Smooth muscle cell (in vitro differentiated cells): Measurements from ENCODE around the gene NDUFS8. TPM values are rescaled to one million over a fixed set of nuclear protein-coding genes. Genes with fewer than 3 reads are reported as not detected.

Experiments used
- DNase-seq: peaks from one replicate; lab custom pipeline; 2025; ENCODE audit not compliant: unreplicated experiment; lab: John Stamatoyannopoulos, UW
- H2AFZ ChIP-seq: fragments of 200-600 bp; sonication (generic); 2 replicates; pipeline ENCODE4 v1.6.0; 2016; ENCODE audit warnings: antibody characterized with exemption, low read depth, mild to moderate bottlenecking
- H3F3A ChIP-seq: fragments of 200-600 bp; sonication (generic); 2 replicates; pipeline ENCODE4 v1.6.0; 2017; ENCODE audit warnings: antibody characterized with exemption, low read depth
- H3K27ac ChIP-seq: fragments of 200-600 bp; sonication (generic); 2 replicates; pipeline ENCODE4 v1.5.1; 2016; ENCODE audit warnings: low read depth, mild to moderate bottlenecking
- H3K27me3 ChIP-seq: fragments of 200-600 bp; sonication (generic); 2 replicates; pipeline ENCODE4 v1.6.1; 2016; ENCODE audit warnings: low read depth, mild to moderate bottlenecking
- H3K36me3 ChIP-seq: fragments of 200-600 bp; sonication (generic); 2 replicates; pipeline ENCODE4 v1.5.1; 2016; ENCODE audit warnings: low read depth
- H3K4me1 ChIP-seq: fragments of 200-600 bp; sonication (generic); 2 replicates; pipeline ENCODE4 v1.5.1; 2016; ENCODE audit warnings: low read depth
- H3K4me2 ChIP-seq: fragments of 200-600 bp; sonication (generic); 2 replicates; pipeline ENCODE4 v1.6.0; 2016; ENCODE audit warnings: mild to moderate bottlenecking
- H3K4me3 ChIP-seq: fragments of 200-600 bp; sonication (generic); 2 replicates; pipeline ENCODE4 v1.5.1; 2016; ENCODE audit warnings: mild to moderate bottlenecking
- H3K79me2 ChIP-seq: fragments of 200-600 bp; sonication (generic); 2 replicates; pipeline ENCODE4 v1.6.0; 2016; ENCODE audit warnings: low read depth, mild to moderate bottlenecking
- H3K9ac ChIP-seq: fragments of 200-600 bp; sonication (generic); 2 replicates; pipeline ENCODE4 v1.6.0; 2016; ENCODE audit warnings: low read depth
- H3K9me3 ChIP-seq: fragments of 200-600 bp; sonication (generic); replicated peaks from 2 replicates; pipeline ENCODE4 v1.5.1; 2016; ENCODE audit warnings: low read depth
- H4K20me1 ChIP-seq: fragments of 200-600 bp; sonication (generic); 2 replicates; pipeline ENCODE4 v1.6.0; 2016; ENCODE audit warnings: low read depth
- CTCF ChIP-seq: fragments of 200-600 bp; sonication (generic); IDR thresholded peaks from 2 replicates; pipeline ENCODE4 v1.5.1; 2017; ENCODE audit warnings: borderline replicate concordance, mild to moderate bottlenecking, antibody characterized with exemption; ENCODE audit not compliant: insufficient read depth, poor library complexity, severe bottlenecking
- WGBS: methylation state at CpG from one replicate; pipeline ENCODE4 v1.1.7; 2016; ENCODE audit warnings: low lambda C conversion rate; 5-methylcytosine and 5-hydroxymethylcytosine counted together
- polyA plus RNA-seq: library from polyadenylated mRNA; unstranded; fragments of >200 nt; fragmentation: Nextera tagmentation; extraction: Ambion mirVana; gene quantifications from 2 replicates; pipeline ENCODE4 v1.2.1, GENCODE V29; 2016
- total RNA-seq: library from RNA; depleted of rRNA; stranded (reverse); fragments of >200 nt; gene quantifications from 2 replicates; pipeline ENCODE4 v1.2.3, GENCODE V29; 2014

Gene NDUFS8
- total and polyA plus RNA-seq, 2 experiments from 2014 or later, result 165 to 314 TPM

- H3K4me1 ChIP-seq, result peaks cover 11% of the 10 kb centered on the region
- no peaks in the 10 kb centered on the region for H3K9me3 ChIP-seq
- TF ChIP-seq CTCF, result no peak
- H3K4me2 ChIP-seq, result peak overlapping the region; percentile 76
- peak overlapping the region; percentile 31 for H3K27ac ChIP-seq
- H4K20me1 ChIP-seq, result no peaks in the 10 kb centered on the region
- peak overlapping the region; percentile 49 for H3K4me3 ChIP-seq
- no peak overlapping the region for H3K9ac ChIP-seq
- H3K27me3 ChIP-seq, result no peaks in the 10 kb centered on the region
- H3F3A ChIP-seq, result no peaks in the 10 kb centered on the region
- DNase-seq, result no peak
- no peaks in the 10 kb centered on the region for H3K36me3 ChIP-seq
- H3K79me2 ChIP-seq, result no peaks in the 10 kb centered on the region
- H2AFZ ChIP-seq, result no peak overlapping the region
- WGBS, result 69% methylated on average over 3 of the region's 10 CpGs
Measured at GRCh38 chr11:68039526-68040086, 9.1 kb downstream of the NDUFS8 start.

GRCh38 chr11:68040101-68040956 is 9.8 kb downstream of the NDUFS8 start:
- peaks cover 11% of the 10 kb centered on the region for H3K4me1 ChIP-seq
- H3K4me2 ChIP-seq, result peak overlapping the region; percentile 76
- H3K4me3 ChIP-seq, result peak overlapping the region; percentile 33
- no peaks in the 10 kb centered on the region for H3K9me3 ChIP-seq
- no peak overlapping the region for H2AFZ ChIP-seq
- no peaks in the 10 kb centered on the region for H4K20me1 ChIP-seq
- no peaks in the 10 kb centered on the region for H3K27me3 ChIP-seq
- no peak for TF ChIP-seq CTCF
- no peak for DNase-seq
- peak overlapping the region; percentile 31 for H3K27ac ChIP-seq
- H3K9ac ChIP-seq, result peak overlapping the region; percentile 47
- H3F3A ChIP-seq, result no peaks in the 10 kb centered on the region
- no peaks in the 10 kb centered on the region for H3K36me3 ChIP-seq
- 44% methylated on average over 22 of the region's 22 CpGs for WGBS
- H3K79me2 ChIP-seq, result no peaks in the 10 kb centered on the region

- Histone ChIP-seq H3K27me3 (no peaks in the 10 kb centered on the region), H3K9ac (no peak overlapping the region), H4K20me1 (no peaks in the 10 kb centered on the region), H3K9me3 (no peaks in the 10 kb centered on the region), H3K4me2 (no peak overlapping the region), H3K79me2 (no peaks in the 10 kb centered on the region), H3K27ac (peak overlapping the region; percentile 31), H3K36me3 (no peaks in the 10 kb centered on the region), H3K4me1 (peaks cover 11% of the 10 kb centered on the region), H3F3A (no peaks in the 10 kb centered on the region), H2AFZ (no peak overlapping the region), H3K4me3 (no peak overlapping the region)
- no peak for DNase-seq
- no peak for TF ChIP-seq CTCF
- WGBS, result 92% methylated on average over 21 of the region's 23 CpGs
Measured at GRCh38 chr11:68040957-68041591, 10.6 kb downstream of the NDUFS8 start.
